Activated CD4-positive, alpha-beta T cell treated with anti-CD3 and anti-CD28 coated beads, Interleukin-2, amount 50 U/mL, for 4 hours (primary cell): ENCODE measurements around the gene MRPL24.
A peak's percentile ranks its signal among the peaks of the same experiment; 100 is the strongest.
"Not testable (repeated sequence)": the region's sequence is repeated elsewhere in the genome, so short reads cannot be mapped to it uniquely, and the experiment has no call there.

Source experiments
- DNase-seq, 2 experiments: peaks; one replicate each; pipeline ENCODE4 v3.0.0-alpha.2; 2020

MRPL24 gene

GRCh38 chr1:156757572-156758253, 16.8 kb upstream of the MRPL24 start:
- not testable (repeated sequence) for DNase-seq

- DNase-seq: no peak
Measured at GRCh38 chr1:156756355-156756754, 15.5 kb upstream of the MRPL24 start.

GRCh38 chr1:156755527-156755950, 14.7 kb upstream of the MRPL24 start:
- DNase-seq: no peak

- no peak for DNase-seq
Measured at GRCh38 chr1:156754219-156754618, 13.3 kb upstream of the MRPL24 start.

GRCh38 chr1:156752843-156753482, 12.1 kb upstream of the MRPL24 start:
- DNase-seq: no peak

GRCh38 chr1:156751757-156752481, 11.0 kb upstream of the MRPL24 start:
- DNase-seq: peak; percentile 99

GRCh38 chr1:156751451-156751756, 10.5 kb upstream of the MRPL24 start, which contains the start of gene HDGF:
Gene HDGF, minus strand, starts transcription at chr1:156751675. Its CDS starts 246 bp downstream, at chr1:156751429.
- DNase-seq: no peak

GRCh38 chr1:156750711-156751450, 10.0 kb upstream of the MRPL24 start:
- peak in 1 of 2 experiments; percentile 27 for DNase-seq

- peak; percentile 49 to 51 for DNase-seq
Measured at GRCh38 chr1:156750191-156750672, 9.3 kb upstream of the MRPL24 start.

- no peak for DNase-seq
Measured at GRCh38 chr1:156749419-156750118, 8.7 kb upstream of the MRPL24 start.

GRCh38 chr1:156748670-156749418, 8.0 kb upstream of the MRPL24 start:
- DNase-seq: no peak

GRCh38 chr1:156747742-156748669, 7.1 kb upstream of the MRPL24 start:
- DNase-seq: no peak

GRCh38 chr1:156746728-156747631, 6.1 kb upstream of the MRPL24 start:
- DNase-seq: peak; percentile 40 to 43

GRCh38 chr1:156746406-156746727, 5.5 kb upstream of the MRPL24 start:
- no peak for DNase-seq

- DNase-seq: no peak
Measured at GRCh38 chr1:156745881-156746280, 5.0 kb upstream of the MRPL24 start.

- DNase-seq: no peak
Measured at GRCh38 chr1:156744786-156745419, 4.0 kb upstream of the MRPL24 start.

GRCh38 chr1:156744344-156744743, 3.5 kb upstream of the MRPL24 start:
- no peak for DNase-seq

GRCh38 chr1:156743367-156744302, 2.7 kb upstream of the MRPL24 start:
- DNase-seq: no peak
